D341Med (cell line): Measurements from ENCODE around the gene ADAMTSL5.

Experiments
- DNase-seq: peaks from one replicate; pipeline ENCODE4 v3.0.0; 2012; ENCODE audit warnings: low spot score

Gene ADAMTSL5

GRCh38 chr19:1495799-1496713 lies 16.8 kb downstream of the ADAMTSL5 start:
- no peak for DNase-seq

DNA sequence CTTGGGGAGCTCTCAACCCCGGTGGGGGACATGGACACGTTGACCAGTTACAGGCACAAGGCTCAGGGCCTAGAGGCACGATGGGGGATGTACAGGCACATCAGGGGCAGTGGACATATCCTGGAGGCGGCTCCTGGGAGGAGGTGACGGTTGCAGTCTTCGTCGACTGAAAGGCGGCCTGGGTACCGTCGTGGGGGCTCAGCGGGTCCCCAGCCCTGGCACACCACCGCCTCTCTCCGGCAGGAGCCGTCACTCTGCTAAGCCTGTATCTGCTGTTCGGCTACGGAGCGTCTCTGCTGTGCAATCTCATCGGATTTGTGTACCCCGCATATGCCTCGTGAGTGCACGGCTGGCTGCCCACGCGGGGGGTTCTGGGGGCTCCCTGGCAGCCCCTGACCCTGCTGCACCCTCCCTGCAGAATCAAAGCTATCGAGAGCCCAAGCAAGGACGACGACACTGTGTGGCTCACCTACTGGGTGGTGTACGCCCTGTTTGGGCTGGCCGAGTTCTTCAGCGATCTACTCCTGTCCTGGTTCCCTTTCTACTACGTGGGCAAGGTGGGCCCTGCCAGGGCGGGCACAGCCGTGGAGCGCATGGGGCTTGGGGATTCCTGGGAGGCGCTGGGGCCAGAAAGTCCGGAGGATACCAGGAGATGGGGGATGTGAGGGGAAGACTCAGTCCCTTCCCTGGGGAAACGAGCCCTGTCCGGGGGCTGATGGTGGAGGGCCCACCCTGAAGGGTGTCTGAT lies 17.6 kb downstream of the ADAMTSL5 start:
- no peak for DNase-seq

DNA sequence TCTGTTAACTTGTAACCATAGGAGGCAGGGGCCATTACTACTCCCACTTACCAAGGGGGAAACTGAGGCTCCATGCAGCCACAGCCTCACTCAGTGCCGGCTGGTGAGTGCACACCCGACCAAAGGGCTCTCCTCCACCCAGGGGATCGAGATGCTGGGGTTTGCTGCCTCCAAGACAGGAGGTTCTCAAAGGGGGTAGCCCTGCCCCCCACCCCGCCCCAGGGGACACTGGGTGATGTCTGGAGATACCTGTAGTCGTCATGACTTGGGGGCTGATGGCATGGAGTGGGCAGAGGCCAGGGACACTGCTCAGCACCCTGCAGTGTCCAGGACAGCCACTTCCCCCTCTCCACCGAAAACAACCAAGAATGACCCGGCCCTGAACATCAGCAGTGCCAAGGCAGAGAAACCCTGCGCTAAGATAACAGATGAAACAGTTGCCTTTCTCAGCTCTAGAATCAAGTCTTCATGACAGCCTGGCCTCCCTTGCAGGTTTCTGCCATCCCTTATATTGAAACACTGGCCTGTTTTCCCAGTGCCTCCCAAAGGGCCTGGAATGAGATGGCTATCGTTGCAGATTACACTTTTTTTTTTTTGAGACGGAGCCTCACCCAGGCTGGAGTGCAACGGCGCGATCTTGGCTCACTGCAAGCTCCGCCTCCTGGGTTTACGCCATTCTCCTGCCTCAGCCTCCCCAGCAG lies 18.6 kb downstream of the ADAMTSL5 start:
- DNase-seq, result no peak

GRCh38 chr19:1492474-1493006 lies 20.3 kb downstream of the ADAMTSL5 start:
- no peak for DNase-seq

DNA sequence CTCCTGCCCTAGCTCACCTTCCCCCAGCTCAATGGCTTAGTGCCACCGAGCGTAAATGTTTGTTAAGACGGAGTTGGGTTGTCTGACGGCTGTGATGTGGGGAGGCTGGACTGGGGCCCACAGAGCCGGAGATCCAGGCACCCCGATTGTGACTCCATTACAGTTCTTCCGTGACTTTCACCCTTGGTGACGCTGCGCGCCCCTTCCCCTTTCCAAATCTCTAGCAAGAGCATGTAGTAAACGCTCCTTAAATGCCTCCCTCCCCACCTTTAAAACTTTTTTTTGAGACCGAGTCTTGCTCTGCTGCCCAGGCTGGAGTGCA lies 21.0 kb downstream of the ADAMTSL5 start:
- no peak for DNase-seq

- no peak for DNase-seq
Measured at GRCh38 chr19:1491114-1491848, 21.5 kb downstream of the ADAMTSL5 start, which contains the start of gene REEP6. TSS of gene REEP6 (plus strand) at chr19:1491181. CDS start at chr19:1491270, 89 bp downstream.

GRCh38 chr19:1490311-1491113 lies 22.3 kb downstream of the ADAMTSL5 start, which contains the start of gene PCSK4:
TSS of gene PCSK4 (minus strand) at chr19:1490350. CDS start at chr19:1490346, 4 bp downstream.
- peak; percentile 97 for DNase-seq

DNA sequence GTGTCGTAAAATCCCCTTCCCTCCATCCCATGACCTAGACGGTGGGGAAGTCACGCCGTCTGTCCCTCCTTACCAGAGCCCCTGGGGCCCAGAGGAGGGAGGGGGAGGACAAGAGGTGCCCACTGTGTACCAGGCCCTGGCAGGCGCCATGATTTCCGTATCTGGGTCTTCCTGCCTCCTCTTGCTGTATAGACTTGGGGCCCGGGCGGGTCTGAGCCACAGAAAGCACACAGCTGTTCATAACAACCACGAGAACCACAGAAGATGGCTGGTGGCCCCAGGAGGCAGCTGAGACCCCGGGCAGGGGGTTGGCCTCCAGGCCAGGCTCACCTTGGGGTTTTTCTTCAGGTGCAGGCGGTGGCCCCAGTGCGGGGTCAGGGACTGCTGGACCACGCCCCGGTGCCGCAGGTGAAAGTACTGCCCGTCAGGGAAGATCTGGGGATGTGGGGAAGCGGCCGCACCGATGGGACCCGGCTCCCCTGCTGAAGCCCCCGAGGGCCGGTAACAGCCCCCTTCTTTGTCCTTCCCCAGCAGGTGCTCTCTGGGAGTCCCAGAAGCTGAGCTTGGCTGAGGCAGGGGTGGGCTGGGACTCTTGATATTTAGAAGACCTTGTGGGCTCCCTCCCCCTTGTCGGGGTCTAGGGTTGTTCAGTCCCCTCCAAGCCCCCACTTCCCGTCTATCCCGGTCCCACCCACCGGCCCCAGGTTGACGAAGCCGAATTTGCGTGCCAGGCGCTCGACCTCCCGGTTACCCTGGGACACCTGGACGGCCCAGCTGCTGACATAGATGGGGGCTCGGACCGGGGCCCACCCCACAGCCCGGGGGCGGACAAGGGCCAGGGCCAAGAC lies 23.1 kb downstream of the ADAMTSL5 start:
- DNase-seq, result no peak

DNA sequence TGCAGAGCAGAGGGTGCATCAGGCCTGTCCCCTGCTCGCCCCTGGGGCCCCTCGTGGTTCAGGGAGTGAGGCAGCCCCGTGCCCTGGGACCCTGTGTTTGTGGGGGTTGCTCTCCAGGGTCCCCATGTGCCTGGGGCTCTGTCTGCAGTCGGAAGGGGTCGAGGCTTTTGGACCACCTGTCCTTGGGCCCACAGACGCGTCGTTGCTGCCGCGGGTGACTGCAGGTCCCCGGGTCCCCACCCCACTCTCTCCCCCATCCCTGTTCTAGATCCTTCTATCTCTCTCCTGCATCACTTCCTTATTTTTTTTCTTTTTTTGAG lies 24.6 kb downstream of the ADAMTSL5 start:
- no peak for DNase-seq

DNA sequence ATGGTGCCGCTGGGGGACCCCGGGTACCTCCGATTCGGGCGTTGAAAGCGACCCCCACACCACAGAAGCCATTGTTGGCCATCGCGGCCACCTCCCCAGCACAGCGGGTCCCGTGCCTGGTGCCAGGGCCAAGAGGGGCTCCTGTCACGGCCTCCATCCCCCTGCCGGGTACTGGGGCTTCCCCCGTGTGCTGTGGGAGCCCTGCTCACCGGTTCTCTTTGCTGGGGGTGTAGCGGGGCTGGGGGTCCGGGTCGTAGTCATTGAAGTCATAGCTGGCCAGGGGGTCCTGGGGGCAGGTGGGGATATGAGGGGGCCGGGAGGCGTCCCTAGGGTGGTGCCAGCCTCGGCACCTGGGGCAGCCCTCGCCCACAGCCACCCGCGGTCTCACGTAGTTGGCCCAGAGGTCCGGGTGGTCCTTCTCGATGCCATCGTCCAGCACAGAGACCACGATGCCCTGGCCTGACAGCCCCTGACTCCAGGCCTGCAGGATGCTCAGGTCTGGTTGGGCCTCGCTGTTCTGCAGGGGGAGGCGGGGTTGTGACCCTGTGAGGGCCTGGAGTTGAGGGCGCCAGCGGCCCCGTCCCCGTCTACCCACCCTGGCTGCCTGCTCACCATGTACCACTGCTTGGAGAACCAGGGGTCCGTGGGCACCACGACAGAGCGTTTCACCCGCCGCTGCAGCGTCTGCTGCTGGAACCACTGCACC lies 25.1 kb downstream of the ADAMTSL5 start:
- DNase-seq, result no peak

- no peak for DNase-seq
Measured at GRCh38 chr19:1486720-1487575, 25.9 kb downstream of the ADAMTSL5 start.

DNA sequence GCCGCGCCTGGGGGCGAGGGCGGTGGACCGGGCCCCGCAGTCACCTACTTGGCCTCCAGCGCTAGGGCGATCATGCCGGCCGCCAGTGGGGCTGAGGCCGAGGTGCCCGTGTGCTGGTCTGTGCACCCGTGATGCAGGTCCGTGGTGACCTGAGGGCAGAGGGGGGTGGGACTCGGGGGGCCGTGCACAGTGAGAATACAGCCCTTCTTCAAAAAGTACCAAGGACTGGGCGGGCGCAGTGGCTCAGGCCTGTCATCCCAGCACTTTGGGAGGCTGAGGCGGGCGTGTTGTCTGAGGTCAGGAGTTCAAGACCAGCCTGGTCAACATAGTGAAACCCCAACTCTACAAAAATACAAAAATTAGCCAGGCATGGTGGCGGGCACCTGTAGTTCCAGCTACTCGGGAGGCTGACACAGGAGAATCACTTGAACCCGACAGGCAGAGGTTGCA lies 28.8 kb downstream of the ADAMTSL5 start:
- DNase-seq, result no peak

DNA sequence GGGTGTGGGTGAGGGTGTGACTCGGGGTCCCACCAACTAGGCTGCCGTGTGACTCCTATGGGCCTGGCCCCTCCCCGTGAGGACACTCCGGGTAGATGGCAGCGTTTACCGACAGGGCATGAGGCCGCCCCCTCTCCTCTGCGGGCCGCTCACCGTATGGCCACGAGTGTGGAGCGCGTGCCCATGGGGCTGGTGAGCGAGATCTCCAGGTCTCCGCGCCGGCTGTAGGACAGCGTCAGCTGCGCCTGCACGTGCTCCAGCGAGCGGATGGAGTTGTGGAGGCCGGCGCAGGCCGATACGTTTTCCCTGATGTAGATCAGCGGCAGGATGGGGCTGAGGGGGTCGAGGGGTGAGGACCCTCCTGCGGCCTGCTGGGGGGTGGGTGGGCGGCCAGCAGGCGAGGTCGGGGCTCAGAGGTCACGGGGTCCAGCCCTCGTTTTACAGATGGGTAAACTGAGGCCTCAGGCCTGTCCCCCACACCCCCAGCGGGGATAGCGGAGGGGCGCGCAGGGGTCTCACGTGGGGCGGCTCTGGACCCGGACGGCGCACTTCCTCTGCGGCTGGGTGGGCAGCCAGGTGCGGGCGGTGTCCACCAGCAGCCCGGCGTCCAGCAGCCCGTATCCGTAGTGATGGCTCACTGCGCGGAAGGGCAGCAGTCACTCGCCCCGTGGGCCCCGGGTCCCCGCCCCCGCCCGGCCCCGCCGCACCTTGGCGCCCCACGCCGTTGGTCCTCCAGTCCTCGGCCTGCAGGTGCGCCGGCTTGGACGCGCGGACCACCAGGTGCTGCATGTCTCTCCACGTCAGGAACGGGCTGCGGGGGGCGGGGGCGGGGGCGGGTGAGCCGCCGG lies 29.5 kb downstream of the ADAMTSL5 start:
- DNase-seq, result no peak

DNA sequence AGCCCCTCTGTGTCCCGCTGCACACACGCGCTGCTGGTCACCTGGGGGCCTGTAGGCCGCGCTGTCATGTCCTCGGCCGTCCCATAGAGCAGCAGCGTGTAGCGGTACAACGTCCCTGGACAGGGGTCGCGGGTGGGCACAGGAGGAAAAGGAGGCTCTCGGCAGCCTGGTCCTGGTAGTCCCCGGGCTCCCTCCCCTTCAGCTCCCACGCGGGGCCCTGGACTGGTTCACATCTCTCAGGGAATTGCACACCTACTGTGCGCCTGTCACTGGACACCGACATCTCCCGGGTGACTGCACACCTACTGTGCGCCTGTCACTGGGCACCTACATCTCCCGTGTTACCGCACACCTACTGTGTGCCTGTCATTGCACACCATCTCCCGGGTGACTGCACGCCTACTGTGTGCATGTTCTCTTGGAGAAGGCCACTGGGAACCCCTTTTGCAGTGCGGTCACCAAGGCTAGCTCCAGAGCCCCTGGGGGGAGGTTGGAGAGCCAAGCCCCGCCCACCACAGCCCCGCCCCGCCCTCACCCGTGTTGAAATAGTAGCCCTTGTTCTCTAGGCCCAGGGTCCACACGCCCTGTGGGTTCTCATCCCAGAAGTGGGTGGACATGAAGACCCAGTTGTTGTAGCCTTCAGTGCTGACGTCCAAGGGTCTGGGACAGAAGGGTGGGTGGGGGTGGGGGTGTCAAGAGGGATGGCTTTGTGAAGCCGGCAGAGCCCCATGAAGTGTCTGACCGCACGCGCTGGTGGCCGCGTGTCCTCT lies 30.3 kb downstream of the ADAMTSL5 start:
- no peak for DNase-seq

- DNase-seq, result no peak
Measured at GRCh38 chr19:1481893-1482360, 30.9 kb downstream of the ADAMTSL5 start.

- DNase-seq, result no peak
Measured at GRCh38 chr19:1481224-1481892, 31.5 kb downstream of the ADAMTSL5 start.
